22Rv1 (cell line): ENCODE data around the gene DAP.

Experiments
- H3K27ac ChIP-seq: fragments of 450-650 bp; 2 replicates; pipeline ENCODE4 v1.5.1; 2017
- ZFX ChIP-seq: fragments of 450-650 bp; IDR thresholded peaks from 2 replicates; pipeline ENCODE4 v1.6.1; 2017; ENCODE audit warnings: antibody characterized with exemption, borderline replicate concordance
- TF ChIP-seq, protein P1 (sequence below): fragments of 450-650 bp; IDR thresholded peaks from 2 replicates; pipeline ENCODE4 v1.5.1; 2017; ENCODE audit warnings: mild to moderate bottlenecking

The DAP gene

DNA sequence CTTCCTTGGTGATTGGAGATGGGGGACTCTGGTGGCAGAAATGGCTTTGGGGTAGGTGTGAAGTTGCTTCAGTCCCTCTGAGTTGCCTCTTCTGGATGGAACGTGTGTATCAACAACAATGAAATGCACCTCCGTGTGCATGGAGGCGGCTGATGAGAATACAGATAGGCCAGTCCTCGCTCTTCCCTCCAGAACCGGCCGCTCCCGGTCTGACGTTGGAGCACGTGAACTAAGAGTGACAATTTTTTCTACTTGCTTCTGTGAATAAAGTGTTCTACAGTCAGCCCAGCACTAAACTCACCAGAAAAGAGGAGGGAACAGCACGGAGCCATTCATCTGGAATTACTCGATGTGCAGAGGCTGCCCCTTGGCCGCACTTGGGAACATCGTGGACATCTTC lies 106.5 kb downstream of the DAP start:
- no peak overlapping the region for H3K27ac ChIP-seq
- TF ChIP-seq ZFX = no peak
- TF ChIP-seq, protein P1, sequence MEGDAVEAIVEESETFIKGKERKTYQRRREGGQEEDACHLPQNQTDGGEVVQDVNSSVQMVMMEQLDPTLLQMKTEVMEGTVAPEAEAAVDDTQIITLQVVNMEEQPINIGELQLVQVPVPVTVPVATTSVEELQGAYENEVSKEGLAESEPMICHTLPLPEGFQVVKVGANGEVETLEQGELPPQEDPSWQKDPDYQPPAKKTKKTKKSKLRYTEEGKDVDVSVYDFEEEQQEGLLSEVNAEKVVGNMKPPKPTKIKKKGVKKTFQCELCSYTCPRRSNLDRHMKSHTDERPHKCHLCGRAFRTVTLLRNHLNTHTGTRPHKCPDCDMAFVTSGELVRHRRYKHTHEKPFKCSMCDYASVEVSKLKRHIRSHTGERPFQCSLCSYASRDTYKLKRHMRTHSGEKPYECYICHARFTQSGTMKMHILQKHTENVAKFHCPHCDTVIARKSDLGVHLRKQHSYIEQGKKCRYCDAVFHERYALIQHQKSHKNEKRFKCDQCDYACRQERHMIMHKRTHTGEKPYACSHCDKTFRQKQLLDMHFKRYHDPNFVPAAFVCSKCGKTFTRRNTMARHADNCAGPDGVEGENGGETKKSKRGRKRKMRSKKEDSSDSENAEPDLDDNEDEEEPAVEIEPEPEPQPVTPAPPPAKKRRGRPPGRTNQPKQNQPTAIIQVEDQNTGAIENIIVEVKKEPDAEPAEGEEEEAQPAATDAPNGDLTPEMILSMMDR = no peak

DNA sequence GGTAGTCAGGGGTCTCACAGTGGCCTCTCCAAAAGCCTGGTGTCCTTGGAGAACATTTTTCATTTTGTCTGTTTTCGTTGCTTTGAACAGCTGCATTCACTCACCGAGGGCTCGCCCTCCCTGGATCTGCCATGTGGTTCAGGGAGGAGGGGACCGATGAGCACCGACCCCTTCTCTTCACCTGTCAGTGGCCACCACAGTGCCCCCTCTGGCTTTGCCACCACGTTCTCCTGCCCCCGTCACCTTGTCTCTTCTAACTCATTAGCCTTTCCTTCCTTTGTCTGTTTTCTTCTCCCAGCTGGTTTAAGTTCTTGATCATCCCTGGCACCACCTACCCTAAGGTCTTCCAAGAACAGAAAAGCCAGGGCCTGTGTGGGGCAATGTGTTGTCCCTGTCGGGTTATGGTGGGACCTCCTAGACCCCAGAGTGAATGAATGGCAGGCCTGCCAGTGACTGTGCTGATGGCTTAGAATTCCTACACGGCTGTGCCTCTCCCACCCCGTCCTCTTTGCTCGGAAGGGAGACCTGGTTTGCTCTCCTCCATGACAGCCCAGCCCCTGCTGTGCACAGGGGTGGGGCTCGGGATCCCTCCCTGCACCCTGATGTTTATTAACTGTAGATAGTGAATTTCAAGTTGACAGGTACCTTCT lies 107.2 kb downstream of the DAP start:
- no peak overlapping the region for H3K27ac ChIP-seq
- TF ChIP-seq ZFX = no peak
- TF ChIP-seq, protein P1 = no peak

DNA sequence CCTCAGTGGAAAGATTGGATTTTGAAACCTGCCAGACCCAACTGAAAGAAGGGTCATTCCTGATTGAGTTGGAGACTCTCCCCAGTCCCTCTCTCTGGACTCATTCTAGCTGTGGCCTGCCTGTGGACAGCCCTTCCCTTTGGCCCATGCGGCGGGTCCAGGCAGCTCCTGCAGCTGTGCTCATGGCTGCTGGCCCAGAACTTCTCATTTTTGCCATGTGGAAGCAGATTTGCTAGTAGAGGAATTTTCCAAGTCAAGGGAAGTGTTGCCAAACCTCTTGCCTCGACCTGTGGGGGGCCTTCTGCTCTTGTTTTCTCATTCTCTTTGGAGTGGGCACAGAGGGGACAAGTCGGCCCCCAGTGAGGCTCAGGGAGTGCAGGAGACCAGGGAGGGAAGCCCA lies 108.0 kb downstream of the DAP start:
- H3K27ac ChIP-seq = no peak overlapping the region
- no peak for TF ChIP-seq ZFX
- TF ChIP-seq, protein P1 = no peak

DNA sequence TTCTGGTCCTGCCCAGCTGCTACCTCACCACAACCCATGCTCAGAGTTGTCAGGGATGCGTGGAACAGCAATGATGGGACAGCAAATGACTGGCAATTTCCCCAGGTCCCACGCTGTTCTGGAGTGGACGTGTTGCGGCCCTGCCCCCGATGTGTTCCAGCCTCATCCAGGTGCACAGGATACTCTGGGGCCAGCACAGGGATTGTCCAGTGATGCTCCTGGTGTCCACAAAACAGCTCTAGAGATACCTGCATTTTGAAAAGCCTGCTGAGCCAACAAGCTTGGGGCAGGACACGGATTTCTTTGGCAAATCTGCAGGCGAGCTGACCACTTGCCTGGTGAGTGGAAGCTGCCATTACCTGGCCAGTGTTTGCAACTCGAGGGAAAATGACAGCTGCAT lies 108.4 kb downstream of the DAP start:
- TF ChIP-seq, protein P1 = no peak
- no peak for TF ChIP-seq ZFX
- no peak overlapping the region for H3K27ac ChIP-seq

DNA sequence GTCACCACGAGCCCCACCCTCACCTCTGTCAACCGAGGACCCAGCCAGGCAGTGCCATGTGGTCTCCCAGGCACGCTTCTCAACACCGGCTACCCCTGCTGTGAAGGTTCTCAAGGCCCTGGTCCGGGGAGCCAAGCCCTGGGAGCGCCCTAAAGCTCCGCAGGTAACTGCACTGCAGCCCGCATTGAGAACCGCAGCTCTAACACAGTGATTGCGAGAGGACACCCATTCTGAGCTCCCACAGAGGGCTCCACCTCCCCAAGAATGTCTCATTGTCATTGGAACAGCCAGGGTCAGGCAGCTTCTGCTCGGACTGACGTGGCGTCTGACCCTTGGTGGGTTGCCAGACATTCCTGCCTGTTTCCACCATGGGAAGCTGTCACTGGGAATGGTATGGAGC lies 108.9 kb downstream of the DAP start:
- TF ChIP-seq ZFX = no peak
- TF ChIP-seq, protein P1 = no peak

DNA sequence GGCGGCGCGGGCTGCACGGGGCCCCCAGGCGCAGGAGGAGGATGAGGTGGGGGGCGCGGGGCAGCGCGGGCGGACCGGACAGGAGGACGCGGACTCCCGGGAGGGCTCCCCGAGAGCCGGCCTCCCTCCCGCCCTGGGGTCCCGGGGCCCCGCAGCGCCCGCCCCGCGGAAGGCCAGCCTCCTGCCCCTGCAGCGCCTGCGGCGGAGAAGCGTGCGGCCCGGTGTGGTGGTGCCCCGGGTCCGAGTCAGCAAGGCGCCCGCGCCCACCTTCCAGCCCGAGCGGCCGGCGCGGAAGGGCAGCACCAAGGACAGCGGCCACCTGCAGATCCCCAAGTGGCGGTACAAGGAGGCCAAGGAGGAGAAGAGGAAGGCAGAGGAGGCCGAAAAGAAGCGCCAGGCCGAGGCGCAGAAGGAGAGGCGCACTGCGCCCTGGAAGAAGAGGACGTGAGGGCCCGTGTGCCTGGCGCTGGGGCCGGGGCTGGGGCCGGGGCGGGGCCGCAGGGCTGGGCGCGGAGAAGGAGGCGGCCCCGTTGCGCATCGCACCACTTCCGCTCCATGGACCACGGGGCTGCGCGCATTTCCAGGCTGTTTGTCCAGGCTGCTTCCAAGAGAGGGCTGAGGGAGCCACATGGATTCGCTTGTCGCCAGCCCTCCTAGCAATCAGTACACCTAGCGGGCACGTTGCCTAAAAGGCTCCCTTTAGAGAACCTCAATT lies 111.2 kb downstream of the DAP start:
- TF ChIP-seq ZFX = no peak
- TF ChIP-seq, protein P1 = no peak

More for the DNA sequence above, 108.9 kb downstream of the DAP start:
- H3K27ac ChIP-seq = no peak overlapping the region

DNA sequence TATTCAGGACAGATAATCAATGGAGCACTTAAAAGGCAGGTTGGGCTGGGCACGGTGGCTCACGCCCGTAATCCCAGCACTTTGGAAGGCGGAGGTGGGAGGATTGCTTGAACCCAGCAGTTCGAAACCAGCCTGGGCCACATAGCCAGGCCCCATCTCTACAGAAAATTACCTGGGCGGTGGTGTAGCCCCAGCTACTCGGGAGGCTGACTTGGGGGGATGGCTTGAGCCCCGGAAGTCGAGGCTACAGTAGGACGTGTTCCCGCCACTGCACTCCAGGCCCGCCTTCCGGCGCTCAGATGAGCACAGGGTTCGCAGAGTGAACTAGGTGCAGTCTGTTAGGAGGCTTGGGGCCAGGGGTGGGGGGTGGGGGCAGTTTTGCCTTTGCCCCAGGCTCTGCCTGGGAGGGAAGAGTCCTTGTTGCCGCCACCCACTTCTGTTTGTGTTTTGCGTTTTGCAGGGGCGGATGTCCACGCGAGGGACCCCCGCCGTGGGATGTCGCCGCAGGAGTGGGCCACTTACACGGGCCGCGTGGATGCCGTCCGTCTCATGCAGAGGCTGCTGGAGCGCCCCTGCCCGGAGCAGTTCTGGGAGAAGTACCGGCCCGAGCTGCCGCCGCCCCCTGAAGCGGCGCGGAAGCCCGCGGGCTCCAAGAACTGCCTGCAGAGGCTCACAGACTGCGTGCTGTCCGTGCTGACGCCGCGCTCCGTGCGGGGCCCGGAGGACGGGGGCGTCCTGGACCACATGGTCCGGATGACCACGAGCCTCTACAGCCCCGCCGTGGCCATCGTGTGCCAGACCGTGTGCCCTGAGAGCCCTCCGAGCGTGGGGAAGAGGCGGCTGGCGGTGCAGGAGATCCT lies 112.0 kb downstream of the DAP start:
- TF ChIP-seq, protein P1 = no peak
- no peak for TF ChIP-seq ZFX
- H3K27ac ChIP-seq = no peak overlapping the region

More for the DNA sequence above, 111.2 kb downstream of the DAP start:
- H3K27ac ChIP-seq = no peak overlapping the region
